ENCODE measurements around the gene SLC39A9.

SLC39A9 gene

DNA sequence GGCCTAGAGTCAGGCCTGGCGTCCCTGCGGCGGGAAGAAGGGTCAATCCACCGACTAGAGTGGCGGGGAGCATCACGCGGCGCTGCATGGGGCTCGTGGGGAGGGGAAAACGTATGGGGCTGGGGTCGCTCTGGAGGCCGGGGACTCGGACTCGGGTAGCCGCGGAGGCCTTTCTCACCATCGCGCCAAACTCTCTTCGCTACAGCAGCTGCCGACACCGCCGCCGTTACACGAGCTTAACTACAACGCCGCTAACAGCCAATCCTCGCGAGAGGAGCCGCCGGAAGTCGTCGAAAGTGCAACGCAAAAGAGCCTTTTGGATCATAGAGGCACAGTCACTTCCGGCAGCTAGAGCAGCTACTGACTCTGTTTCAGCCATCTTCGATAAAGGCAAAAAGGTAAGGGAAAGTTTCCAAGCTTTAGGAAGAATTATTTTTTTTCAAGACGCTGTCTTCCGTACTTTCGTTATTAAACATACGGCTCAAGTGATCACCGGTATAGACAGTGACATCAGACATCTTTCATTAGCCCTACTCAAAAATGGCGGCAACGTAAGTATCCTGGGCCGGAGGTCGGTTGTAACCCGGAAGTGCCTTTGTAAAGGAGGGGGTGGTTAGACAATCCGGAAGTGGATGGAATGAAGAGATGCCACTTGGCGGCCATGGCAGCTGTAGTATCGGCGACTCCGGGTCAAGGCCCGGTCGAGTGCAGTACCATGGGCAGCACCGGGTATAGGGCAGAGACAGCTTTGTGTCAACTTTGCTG lies at the start of gene SLC39A9, which contains the start of gene ERH (continued):
- TF ChIP-seq REST (tag by site-specific recombination; IDR thresholded peaks at IDR 0.05) = peak; percentile 95

GRCh38 chr14:69349091-69349777 lies 49.3 kb upstream of the SLC39A9 start:
- no peak overlapping the region for H3K27ac ChIP-seq (ENCODE audit: extremely low read depth, low read depth, low read length)
- CTCF ChIA-PET = no interaction called here
- H3K9me3 ChIP-seq (ENCODE audit: control insufficient read depth, insufficient read depth, low read depth, low read length) = no peaks in the 10 kb centered on the region
- no peaks in the 10 kb centered on the region for H3K4me1 ChIP-seq (ENCODE audit: control insufficient read depth, insufficient read depth, low read length)
- POLR2A ChIA-PET = no interaction called here
- H3K4me3 ChIP-seq (ENCODE audit: low read depth, low read length) = no peak overlapping the region
- TF ChIP-seq EGR2 (tag by site-specific recombination; IDR thresholded peaks at IDR 0.05; ENCODE audit: low read depth) (peak; percentile 91), ZFHX2 (tag by site-specific recombination; conservative IDR thresholded peaks at IDR 0.05) (peak; percentile 81), ZNF248 (tag by site-specific recombination; IDR thresholded peaks at IDR 0.05) (no peak), ZFP69B (tag by site-specific recombination; IDR thresholded peaks at IDR 0.05) (no peak)
- H3K36me3 ChIP-seq (ENCODE audit: control insufficient read depth in 2 of 2, insufficient read depth in 1 of 2, low read length in 2 of 2) = peaks cover 0 to 9% of the 10 kb centered on the region in 2 experiments; a peak in 1 of 3 replicates

GRCh38 chr14:69350892-69351291 lies 47.6 kb upstream of the SLC39A9 start:
- CTCF ChIA-PET = interaction anchor here (1.1 to 1.2 kb wide), 2 partner anchors 108 to 125 kb away, joined by 3 to 4 read pairs; no protein-coding TSS in a partner anchor
- Histone ChIP-seq H3K4me1 (ENCODE audit: control insufficient read depth, insufficient read depth, low read length) (no peaks in the 10 kb centered on the region), H3K27ac (ENCODE audit: extremely low read depth, low read depth, low read length) (no peak overlapping the region), H3K36me3 (ENCODE audit: control insufficient read depth in 2 of 2, insufficient read depth in 1 of 2, low read length in 2 of 2) (peaks cover 0 to 9% of the 10 kb centered on the region in 2 experiments; a peak in 1 of 3 replicates), H3K9me3 (ENCODE audit: control insufficient read depth, insufficient read depth, low read depth, low read length) (no peaks in the 10 kb centered on the region), H3K4me3 (ENCODE audit: low read depth, low read length) (no peak overlapping the region)
- POLR2A ChIA-PET = no interaction called here
- TF ChIP-seq ZNF677 (tag by site-specific recombination; IDR thresholded peaks at IDR 0.05) = no peak
- TF ChIP-seq GFI1B (tag by site-specific recombination; IDR thresholded peaks at IDR 0.05) = no peak
- TF ChIP-seq WT1 (tag by site-specific recombination; IDR thresholded peaks at IDR 0.05) = no peak
- TF ChIP-seq ZNF23 (tag by site-specific recombination; IDR thresholded peaks at IDR 0.05; ENCODE audit: borderline replicate concordance) = no peak
- TF ChIP-seq SETDB1 (IDR thresholded peaks at IDR 0.05; ENCODE audit: insufficient read length, low read length) = no peak
- no peak for TF ChIP-seq ZNF514 (tag by site-specific recombination; IDR thresholded peaks at IDR 0.05)
- no peak for TF ChIP-seq ZNF785 (tag by site-specific recombination; IDR thresholded peaks at IDR 0.05)
- TF ChIP-seq, protein P1, sequence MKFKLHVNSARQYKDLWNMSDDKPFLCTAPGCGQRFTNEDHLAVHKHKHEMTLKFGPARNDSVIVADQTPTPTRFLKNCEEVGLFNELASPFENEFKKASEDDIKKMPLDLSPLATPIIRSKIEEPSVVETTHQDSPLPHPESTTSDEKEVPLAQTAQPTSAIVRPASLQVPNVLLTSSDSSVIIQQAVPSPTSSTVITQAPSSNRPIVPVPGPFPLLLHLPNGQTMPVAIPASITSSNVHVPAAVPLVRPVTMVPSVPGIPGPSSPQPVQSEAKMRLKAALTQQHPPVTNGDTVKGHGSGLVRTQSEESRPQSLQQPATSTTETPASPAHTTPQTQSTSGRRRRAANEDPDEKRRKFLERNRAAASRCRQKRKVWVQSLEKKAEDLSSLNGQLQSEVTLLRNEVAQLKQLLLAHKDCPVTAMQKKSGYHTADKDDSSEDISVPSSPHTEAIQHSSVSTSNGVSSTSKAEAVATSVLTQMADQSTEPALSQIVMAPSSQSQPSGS (tag by site-specific recombination; IDR thresholded peaks at IDR 0.05; ENCODE audit: low read depth) = no peak
- no peak for TF ChIP-seq ZNF292 (tag by site-specific recombination; IDR thresholded peaks at IDR 0.05; ENCODE audit: borderline replicate concordance, low read depth)
- no peak for TF ChIP-seq ZBTB17 (tag by site-specific recombination; IDR thresholded peaks at IDR 0.05)
- no peak for TF ChIP-seq ZNF10 (tag by site-specific recombination; IDR thresholded peaks at IDR 0.05)
- no peak for TF ChIP-seq ZXDB (tag by site-specific recombination; IDR thresholded peaks at IDR 0.05)
- no peak for TF ChIP-seq ZNF580 (tag by site-specific recombination; IDR thresholded peaks at IDR 0.05)
- no peak for TF ChIP-seq ZNF433 (tag by site-specific recombination; IDR thresholded peaks at IDR 0.05; ENCODE audit: low read depth)
- no peak for TF ChIP-seq KLF16 (tag by site-specific recombination; IDR thresholded peaks at IDR 0.05)

Data from HEK293 (cell line).